NCI-H2107 treated with DMSO at 0.1 percent for 48 hours (cell line): ENCODE measurements around the gene JPT1.
"Not testable (repeated sequence)": the region's sequence is repeated elsewhere in the genome, so short reads cannot be mapped to it uniquely, and the experiment has no call there.

Experiments
- DNase-seq: peaks from one replicate; lab custom pipeline; 2025; ENCODE audit not compliant: unreplicated experiment; lab: John Stamatoyannopoulos, UW

Gene JPT1, protein sequence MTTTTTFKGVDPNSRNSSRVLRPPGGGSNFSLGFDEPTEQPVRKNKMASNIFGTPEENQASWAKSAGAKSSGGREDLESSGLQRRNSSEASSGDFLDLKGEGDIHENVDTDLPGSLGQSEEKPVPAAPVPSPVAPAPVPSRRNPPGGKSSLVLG

GRCh38 chr17:75154195-75155106 is at the start of gene JPT1:
Gene JPT1 (minus strand): TSS chr17:75154512. CDS start chr17:75154397, 115 bp downstream.
- DNase-seq, result peak; percentile 97

GRCh38 chr17:75199886-75200618 is 45.7 kb upstream of the JPT1 start:
- DNase-seq, result no peak

- DNase-seq, result no peak
These were observed 40.6 kb upstream of the JPT1 start for GRCh38 chr17:75194879-75195278.

DNA sequence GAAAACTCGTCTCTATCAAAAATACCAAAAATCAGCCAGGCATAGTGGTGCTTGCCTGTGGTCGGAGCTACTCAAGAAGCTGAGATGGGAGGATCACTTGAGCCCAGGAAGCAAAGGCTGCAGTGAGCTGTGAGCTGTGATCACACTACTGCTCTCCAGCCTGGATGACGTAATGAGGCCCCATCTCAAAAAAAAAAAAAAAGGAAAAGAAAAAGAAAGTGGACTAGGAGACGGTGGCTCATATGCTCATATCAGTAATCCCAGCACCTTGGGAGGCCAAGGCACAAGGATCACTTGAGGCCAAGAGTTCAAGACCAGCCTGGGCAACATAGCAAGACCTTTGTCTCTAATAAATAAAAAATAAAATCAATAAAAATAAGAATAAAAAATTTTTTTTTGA is 37.3 kb upstream of the JPT1 start:
- DNase-seq, result no peak

GRCh38 chr17:75188614-75189013 is 34.3 kb upstream of the JPT1 start:
- no peak for DNase-seq

GRCh38 chr17:75183999-75184884 is 29.9 kb upstream of the JPT1 start:
- DNase-seq, result no peak

DNA sequence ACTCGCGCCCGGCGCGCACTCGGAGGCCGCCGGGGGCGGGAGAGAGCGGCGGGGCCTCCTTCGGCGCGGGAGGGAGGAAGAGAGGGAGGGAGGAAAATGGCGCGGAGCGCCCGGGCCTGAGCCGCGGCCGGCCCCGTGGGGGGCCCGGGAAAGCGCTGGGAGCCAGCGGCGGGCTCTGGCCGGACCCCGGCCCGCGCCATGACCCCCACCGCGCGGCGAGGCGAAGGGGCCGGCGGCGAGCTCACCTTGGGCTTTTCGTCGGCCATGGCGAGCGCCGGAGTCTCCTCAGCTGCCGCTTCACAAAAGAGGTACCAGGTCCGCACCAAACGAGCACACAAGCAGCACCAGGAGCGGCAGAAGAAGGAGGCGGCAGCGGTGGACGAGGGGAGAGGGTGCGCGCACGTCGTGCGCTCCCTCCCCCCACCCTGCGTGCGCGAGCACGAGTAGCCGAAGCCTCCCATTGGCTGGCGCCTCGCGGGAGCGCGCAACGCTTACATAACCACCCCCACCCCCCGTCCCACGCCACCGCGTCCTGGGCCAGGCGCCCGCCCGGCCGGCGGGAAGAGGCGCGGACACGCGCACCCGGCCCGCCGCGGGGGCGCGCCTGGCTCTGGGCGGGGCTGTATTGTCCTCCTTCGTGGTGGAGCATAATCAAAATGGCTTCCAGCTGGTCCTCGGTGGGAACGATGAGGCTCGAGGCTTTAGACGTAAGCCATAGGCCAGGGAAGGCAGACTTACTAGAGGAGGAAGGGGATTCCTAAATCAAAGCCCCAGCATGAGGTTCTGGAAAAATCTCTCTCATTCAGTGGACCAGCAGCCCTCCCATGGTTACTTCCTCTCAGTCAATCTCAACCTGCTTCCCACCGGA is 28.5 kb upstream of the JPT1 start, which contains the start of gene SUMO2:
SUMO2 (minus strand) TSS at position 391 of the 868 bp plus-strand sequence; CDS start at position 266, 125 bp downstream.
- DNase-seq, result peak; percentile 74

DNA sequence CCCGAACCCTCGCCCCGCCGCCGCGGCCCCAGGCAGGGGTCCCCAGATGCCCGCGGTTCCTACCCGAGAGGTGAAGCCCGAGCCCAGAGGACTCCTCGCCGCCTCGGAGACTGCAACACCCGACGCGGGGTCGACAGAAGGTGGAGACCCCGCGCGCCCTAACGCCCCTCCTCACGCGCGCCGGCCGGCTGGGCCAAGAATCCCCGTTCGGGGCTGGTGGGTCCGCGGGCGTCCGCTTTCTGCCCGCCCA is 27.9 kb upstream of the JPT1 start:
- DNase-seq, result no peak

DNA sequence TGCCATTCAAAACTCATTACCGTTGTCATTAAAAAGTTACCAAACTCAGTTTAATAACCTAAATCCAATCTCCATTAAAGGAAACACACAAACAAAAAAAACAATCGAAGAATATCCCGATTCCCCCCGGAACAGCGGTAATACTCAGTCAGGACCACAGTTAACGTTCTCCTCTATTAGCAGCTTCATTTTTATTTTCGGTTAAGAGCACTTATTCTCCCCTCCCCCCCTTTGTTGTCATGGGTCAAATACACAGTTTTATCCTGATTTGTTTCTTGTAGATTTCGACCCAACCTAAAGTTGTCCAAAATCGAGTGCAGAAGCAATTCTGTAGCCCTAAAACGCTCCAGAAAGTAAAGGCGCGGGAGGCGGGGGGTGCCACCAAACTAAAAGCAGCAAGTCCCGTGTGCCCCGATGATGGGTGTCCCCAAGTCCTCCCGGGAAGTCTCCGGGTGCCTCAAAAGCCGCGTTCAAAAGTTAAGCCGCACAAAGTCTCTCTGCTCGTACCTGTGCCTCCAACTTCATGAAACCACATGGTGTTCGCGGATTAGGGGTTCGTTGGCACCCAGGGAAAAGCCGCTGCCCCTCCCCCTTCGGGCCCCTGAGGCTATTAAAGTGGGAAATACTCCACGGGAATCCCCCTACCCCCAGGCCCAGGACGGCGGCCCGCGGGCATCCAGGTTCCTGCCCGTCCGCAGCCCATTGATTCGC is 27.5 kb upstream of the JPT1 start:
- DNase-seq, result no peak

- no peak for DNase-seq
These were observed 26.8 kb upstream of the JPT1 start for GRCh38 chr17:75181110-75181509.

DNA sequence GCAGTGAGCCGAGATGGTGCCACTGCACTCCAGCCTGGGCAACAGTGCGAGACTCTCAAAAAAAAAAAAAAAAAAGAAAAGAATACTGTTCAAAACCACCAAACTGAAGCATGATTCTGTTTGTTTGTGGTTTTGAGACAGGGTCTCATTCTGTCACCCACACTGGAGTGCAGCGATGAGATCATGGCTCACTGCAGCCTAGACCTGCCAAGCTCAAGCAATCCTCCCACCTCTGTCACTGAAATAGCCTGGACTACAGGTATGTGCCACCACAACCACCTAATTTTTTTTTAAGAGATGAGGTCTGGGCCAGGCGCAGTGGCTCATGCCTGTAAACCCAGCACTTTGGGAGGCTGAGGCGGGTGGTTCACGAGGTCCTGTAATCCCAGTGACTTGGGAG is 24.1 kb upstream of the JPT1 start:
- DNase-seq, result no peak

DNA sequence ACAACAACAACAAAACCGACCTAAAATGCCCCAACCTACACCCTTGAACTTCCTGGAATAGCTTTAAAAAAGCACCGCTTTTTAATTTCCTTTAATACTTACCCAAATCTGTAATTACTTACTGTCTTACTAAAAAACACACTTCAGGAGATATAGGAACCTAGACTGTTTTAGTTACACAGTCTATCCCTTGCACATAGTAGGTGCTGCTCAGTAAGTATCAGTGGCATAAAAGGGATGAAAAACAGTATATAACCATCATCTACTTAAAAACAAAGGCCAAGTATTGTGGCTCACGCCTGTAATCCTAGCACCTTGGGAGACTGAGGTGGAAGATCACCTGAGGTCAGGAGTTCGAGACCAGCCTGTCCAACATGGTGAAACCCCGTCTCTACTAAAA is 22.3 kb upstream of the JPT1 start:
- no peak for DNase-seq

- DNase-seq, result no peak
These were observed 20.7 kb upstream of the JPT1 start for GRCh38 chr17:75174996-75175395.

DNA sequence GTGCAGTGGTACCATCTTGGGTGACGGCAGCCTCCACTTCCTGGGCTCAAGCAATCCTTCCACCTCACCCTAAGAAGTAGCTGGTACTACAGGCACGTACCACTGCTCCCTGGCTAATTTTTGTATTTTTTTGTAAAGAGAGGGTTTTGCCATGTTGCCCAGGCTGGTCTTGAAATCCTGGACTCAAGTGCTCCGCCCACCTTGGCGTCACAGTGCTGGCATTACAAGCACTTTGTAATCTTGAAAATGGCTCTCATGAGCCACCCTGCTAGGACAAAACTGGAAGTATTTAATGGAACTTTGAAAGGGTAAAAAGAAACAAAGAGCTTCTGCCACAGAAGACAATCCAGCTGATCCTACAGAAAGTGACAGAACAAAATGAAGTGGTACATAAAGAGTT is 19.2 kb upstream of the JPT1 start:
- DNase-seq, result no peak

DNA sequence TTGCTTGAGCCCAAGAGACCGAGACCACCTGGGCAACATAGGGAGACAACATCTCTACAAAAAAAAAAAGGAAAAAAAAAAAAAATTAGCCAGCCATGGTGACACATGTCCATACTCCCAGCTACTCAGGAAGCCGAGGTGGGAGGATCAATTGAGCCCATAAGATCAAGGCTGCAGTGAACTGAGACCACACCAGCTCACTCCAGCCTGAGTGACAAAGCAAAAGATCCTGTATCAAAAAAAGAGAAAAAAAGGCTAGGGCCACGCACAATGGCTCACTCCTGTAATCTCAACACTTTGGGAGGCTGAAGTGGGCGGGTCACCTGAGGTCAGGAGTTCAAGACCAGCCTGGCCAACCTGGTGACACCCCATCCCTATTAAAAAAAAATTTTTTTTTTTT is 14.7 kb upstream of the JPT1 start:
- no peak for DNase-seq

DNA sequence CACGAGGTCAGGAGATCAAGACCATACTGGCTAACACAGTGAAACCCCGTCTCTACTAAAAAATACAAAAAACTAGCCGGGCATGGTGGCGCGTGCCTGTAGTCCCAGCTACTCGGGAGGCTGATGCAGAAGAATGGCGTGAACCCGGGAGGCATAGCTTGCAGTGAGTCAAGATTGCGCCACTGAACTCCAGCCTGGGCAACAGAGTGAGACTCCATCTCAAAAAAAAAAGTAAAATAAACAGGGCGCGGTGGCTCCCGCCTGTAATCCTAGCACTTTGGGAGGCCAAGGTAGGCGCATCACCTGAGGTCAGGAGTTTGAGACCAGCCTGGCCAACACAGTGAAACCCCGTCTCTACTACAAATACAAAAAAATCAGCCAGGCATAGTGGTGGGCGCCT is 10.3 kb upstream of the JPT1 start:
- not testable (repeated sequence) for DNase-seq

DNA sequence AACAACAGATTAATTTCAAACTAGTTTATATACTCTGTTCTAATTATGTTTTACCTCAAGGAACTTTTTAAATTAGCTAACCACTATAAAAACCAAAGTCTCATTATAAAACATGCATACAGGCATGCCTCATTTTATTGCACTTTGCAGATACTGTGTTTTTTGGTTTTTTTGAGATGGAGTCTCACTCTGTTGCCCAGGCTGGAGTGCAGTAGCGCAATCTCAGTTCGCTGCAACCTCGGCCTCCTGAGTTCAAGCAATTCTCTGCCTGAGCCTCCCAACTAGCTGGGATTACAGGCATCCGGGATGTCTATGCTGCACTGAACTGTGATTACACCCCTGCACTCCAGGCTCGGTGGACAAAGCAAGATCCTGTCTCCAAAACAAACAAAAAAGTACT is 8.8 kb upstream of the JPT1 start:
- DNase-seq, result no peak

DNA sequence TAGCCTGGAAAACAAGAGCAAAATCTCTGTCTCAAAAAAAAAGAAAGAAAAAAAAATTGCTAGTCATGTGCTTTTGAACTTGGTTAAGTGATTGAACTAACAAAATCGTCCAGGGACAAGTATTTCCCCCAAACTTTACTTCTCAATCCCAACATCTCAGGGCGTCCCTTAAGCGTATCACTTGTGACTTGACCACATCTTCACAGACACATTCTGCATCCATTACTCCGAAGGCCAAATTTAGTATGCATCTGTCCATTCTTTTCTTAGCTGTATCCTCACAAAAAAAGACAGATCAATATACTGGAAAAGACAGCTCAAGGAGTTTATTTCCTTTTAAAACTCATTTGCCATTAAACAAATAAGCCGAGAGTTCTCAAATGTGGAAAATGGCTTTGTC is 5.9 kb upstream of the JPT1 start:
- no peak for DNase-seq

DNA sequence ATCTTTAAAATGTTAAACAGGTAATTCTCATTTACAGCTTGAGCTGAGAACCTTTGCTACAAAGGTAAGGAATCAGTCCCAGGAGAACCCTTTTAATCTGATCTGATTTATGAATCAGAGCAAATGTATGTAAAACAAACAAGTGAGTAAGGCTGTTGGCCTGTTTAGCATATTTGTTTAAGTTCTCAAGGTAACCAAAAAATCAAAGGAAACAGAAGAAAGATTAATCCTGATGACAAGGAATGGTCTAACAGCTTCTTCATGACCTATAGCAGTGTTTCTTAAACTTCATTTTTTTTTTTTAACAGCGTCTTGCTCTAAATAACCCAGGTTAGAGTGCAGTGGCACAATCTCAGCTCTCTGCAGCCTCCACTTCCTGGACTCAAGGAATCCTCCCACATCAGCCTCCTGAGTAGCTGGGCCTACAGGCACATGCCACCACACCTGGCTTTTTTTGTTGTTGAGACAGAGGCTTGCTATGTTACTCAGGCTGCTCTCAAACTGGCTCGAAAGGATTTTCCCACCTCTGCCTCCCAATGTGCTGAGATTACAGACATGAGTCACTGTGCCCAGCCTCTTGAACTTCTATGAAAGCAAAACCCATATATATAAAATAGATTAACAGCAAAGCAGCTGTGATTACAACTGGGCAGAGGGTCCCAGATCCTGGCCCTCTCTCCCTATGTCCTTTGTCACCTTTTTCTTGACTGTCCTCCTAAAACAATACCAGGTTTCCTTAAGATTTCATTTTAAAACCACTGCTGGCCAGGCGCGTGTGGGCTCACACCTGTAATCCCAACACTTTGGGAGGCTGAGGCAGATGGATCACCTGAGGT is 5.1 kb upstream of the JPT1 start:
- no peak for DNase-seq
